ENCODE measurements around the gene KRT72.

DNA sequence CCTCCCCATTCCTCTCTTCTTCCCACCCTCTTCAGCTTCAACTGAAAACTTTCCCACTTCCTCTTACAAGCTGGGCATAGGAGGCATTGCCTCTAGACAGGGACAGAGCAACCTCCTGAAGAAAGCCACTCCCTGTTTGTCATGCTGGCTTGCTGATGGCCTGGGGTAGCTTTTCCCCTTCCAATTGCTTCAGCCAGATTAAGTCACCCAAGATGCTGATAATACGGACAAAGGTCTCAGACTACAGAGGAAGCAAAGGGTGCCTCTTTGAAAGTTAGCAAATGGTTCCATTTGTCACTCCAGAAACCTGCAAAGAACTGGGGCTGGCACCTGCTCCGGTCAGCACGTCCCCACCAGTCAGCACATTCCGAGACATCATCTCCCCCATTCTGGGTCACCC is 44.7 kb upstream of the KRT72 start:
- TF ChIP-seq, protein P1, sequence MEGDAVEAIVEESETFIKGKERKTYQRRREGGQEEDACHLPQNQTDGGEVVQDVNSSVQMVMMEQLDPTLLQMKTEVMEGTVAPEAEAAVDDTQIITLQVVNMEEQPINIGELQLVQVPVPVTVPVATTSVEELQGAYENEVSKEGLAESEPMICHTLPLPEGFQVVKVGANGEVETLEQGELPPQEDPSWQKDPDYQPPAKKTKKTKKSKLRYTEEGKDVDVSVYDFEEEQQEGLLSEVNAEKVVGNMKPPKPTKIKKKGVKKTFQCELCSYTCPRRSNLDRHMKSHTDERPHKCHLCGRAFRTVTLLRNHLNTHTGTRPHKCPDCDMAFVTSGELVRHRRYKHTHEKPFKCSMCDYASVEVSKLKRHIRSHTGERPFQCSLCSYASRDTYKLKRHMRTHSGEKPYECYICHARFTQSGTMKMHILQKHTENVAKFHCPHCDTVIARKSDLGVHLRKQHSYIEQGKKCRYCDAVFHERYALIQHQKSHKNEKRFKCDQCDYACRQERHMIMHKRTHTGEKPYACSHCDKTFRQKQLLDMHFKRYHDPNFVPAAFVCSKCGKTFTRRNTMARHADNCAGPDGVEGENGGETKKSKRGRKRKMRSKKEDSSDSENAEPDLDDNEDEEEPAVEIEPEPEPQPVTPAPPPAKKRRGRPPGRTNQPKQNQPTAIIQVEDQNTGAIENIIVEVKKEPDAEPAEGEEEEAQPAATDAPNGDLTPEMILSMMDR (IDR thresholded peaks at IDR 0.05; ENCODE audit: low read depth, low read length, poor library complexity, severe bottlenecking) = no peak
- no peak for TF ChIP-seq EZH2phosphoT487 (IDR thresholded peaks at IDR 0.05; ENCODE audit: borderline replicate concordance, low read length)

All from DOHH2 (cell line).